HFF-Myc (cell line): ENCODE measurements around the gene FAM209A.

Source experiments
- DNase-seq: peaks from one replicate; pipeline ENCODE4 v3.0.0-alpha.2; 2011; ENCODE audit warnings: low read depth; ENCODE audit errors: extremely low read depth
- H3K4me3 ChIP-seq: replicated peaks from 2 replicates; pipeline ENCODE4 v1.5.1; 2011; ENCODE audit warnings: low read depth, mild to moderate bottlenecking, control low read depth, low read length
- TF ChIP-seq, protein P1 (sequence below): IDR thresholded peaks from 2 replicates; pipeline ENCODE4 v1.5.1; 2012; ENCODE audit warnings: mild to moderate bottlenecking, low read depth, low read length, control low read depth; ENCODE audit errors: missing control alignments

The FAM209A gene

DNA sequence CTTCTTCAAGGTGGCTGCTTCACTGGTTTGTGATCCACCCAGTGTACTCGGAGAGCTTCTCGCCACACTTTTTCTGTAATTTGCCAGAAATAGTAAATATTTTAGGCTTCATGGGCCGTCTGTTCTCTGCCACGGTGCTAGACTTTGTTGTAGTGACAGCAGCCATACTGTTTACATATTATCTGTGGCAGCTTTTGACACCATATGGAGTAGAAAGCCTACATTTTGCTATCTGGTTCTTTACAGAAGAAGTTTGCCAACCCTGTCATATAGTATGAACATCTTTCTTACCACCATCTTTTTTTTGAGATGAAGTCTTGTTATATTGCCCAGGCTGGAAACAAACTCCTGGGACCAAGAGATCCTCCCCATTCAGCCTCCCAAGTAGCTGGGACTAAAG lies 41.0 kb downstream of the FAM209A start:
- TF ChIP-seq, protein P1, sequence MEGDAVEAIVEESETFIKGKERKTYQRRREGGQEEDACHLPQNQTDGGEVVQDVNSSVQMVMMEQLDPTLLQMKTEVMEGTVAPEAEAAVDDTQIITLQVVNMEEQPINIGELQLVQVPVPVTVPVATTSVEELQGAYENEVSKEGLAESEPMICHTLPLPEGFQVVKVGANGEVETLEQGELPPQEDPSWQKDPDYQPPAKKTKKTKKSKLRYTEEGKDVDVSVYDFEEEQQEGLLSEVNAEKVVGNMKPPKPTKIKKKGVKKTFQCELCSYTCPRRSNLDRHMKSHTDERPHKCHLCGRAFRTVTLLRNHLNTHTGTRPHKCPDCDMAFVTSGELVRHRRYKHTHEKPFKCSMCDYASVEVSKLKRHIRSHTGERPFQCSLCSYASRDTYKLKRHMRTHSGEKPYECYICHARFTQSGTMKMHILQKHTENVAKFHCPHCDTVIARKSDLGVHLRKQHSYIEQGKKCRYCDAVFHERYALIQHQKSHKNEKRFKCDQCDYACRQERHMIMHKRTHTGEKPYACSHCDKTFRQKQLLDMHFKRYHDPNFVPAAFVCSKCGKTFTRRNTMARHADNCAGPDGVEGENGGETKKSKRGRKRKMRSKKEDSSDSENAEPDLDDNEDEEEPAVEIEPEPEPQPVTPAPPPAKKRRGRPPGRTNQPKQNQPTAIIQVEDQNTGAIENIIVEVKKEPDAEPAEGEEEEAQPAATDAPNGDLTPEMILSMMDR: no peak
- no peak for DNase-seq
- H3K4me3 ChIP-seq: no peak overlapping the region

DNA sequence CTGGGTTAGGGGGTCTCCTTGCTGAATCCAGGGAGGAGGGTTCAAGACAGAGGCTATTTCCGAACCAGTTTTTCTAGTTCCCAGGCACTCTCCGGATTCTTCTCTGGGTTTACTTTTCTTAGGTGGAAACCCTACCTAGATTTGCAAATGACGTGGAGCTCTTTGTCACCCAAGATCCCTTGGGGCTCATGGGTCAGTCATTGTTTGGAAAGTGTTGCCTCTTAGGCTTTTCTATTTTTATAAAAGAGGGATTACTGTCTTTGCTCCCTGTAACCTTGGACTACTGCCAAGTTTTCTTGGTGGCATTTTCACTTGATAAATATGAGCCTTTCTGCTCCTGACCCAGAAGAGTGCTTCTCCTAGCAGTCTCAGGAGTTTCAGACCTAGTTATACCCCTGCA lies 42.1 kb downstream of the FAM209A start:
- TF ChIP-seq, protein P1: no peak
- no peak for DNase-seq
- no peak overlapping the region for H3K4me3 ChIP-seq

DNA sequence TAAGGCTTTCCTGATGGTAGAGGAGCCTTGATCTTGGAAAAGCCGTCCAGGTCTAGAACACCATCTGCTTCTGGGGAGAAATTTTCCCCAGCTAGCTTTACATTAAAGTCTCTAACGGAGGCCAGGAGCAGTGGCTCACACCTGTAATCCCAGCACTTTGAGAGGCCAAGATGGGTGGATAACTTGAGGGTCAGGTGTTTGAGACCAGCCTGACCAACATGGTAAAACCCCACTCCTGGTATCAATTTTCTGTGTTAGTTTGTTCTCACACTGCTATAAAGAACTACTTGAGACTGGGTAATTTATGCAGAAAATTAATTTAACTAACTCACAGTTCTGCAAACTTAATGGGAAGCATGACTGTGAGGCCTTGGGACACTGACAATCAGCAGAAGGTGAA lies 46.3 kb downstream of the FAM209A start:
- TF ChIP-seq, protein P1: no peak
- no peak overlapping the region for H3K4me3 ChIP-seq
- DNase-seq: no peak

DNA sequence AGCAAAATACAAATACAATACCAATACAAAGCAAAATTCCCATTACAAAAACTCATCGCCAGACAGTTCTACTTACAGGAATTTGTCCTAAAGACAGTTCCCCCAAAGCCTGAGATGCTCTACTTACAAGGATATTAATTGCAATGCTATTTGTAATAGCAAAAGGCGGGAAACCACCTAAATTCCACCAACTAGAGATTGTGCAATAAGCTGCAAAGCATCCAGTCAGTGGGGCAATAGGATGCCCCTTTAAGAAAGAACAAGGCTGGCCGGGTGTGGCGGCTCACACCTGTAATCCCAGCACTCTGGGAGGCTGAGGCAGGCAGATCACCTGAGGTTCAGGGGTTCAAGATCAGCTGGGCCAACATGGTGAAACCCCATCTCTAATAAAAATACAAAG lies 47.6 kb downstream of the FAM209A start:
- TF ChIP-seq, protein P1: no peak
- no peak for DNase-seq

DNA sequence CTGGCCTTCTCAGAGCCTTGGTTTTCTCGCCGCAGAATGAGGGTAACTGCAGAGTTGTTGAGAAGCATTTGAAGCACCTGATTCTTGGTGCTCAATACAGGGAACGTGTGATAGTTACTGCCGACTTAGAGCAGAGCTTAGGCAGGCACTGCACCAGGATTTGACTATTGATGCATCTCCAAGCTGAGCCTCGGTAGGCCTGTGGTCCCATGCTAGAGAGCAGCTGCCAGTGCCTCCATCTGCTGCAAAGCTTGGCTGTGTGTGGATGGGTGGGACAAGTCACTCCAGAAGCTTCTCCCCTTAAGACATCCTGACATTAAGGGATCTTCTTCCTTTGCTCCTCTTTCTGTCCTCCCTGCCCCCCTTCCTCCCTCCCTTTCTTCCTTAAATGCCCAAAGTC lies 49.4 kb downstream of the FAM209A start:
- TF ChIP-seq, protein P1: no peak
- DNase-seq: no peak
- H3K4me3 ChIP-seq: no peak overlapping the region

More for the DNA sequence above, 47.6 kb downstream of the FAM209A start:
- H3K4me3 ChIP-seq: no peak overlapping the region

DNA sequence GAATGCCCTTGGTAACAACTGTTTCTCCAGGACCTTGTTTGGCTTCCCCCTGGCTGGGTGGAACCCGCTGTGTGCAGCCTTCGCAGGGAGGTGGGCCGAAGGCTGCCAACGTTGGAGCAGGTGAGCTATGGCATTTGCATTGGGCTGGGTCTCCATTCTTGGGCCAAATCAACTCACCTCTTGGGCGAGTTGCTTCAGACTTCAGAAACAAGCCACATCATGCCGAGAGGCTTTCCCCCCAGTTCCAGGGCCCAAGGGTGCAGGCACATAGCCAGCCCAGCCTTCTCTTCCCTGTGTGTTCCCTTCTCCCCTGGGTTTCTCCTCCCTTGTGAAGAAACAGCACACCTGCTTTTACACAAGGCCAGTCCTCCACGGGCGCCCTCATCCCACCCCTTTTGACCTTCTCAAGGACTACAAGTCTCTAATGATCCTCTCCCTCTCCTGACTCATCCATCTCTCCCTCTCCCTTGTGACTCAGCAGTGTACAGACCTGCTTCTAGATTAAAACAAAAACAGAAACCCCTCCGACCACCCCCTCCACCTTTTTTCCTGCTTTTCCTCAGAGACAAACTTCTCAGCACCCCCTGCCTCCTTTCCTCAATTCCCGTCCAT lies 50.1 kb downstream of the FAM209A start:
- H3K4me3 ChIP-seq: no peak overlapping the region
- DNase-seq: no peak
- TF ChIP-seq, protein P1: no peak

DNA sequence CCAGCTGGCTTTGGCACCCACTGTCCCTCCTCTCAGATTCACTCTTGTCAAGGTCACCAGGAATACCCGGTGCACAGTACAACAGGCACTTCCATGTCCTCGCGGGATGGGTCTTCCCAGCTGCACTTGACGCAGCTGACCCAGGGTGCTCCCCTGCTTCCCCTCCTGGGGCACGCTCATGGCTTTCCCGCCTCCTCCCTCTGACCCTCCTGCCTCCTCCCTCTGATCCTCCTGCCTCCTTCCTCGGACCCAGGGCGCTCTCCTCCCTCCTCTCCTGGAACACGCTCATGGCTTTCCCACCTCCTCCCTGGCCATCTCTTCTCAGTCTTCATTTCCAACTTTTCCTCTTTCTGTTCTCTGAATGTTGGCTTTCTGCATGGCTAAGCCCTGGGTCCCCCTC lies 50.6 kb downstream of the FAM209A start:
- no peak for DNase-seq
- no peak overlapping the region for H3K4me3 ChIP-seq
- TF ChIP-seq, protein P1: no peak
